ENCODE results near the gene RBM26. TPM values are rescaled to one million over a fixed set of nuclear protein-coding genes. Genes with fewer than 3 reads are reported as not detected.
A peak's percentile ranks its signal among the peaks of the same experiment; 100 is the strongest.

Gene RBM26
- total RNA-seq, result 10 to 100 TPM; 65.2 to 66.0 TPM

GRCh38 chr13:79405831-79406596 lies at the start of gene RBM26:
RBM26 (minus strand) TSS chr13:79406255; CDS start chr13:79405774, 481 bp downstream.
- no peaks in the 10 kb centered on the region for H3K27me3 Mint-ChIP-seq
- H3K27ac Mint-ChIP-seq, result peak within 1 kb of the TSS; percentile 96
- peaks cover 10% of the 10 kb centered on the region for H3K36me3 Mint-ChIP-seq
- CTCF ChIA-PET, result interaction anchor here (0.8 to 2.1 kb wide), 12 partner anchors 15 to 138 kb away, joined by 3 to 10 read pairs (median 3); partner anchors contain the start of gene NDFIP2
- no peaks in the 10 kb centered on the region for H3K9me3 Mint-ChIP-seq (ENCODE audit: low read depth)
- no peak within 1 kb of the TSS for H3K4me3 Mint-ChIP-seq
- ATAC-seq, result peak; percentile 88
- peaks cover 40% of the 10 kb centered on the region for H3K4me1 Mint-ChIP-seq
- peak; percentile 97 for DNase-seq

GRCh38 chr13:79455331-79455730 lies 49.3 kb upstream of the RBM26 start:
- Mint-ChIP-seq H3K27ac (no peak overlapping the region), H3K4me3 (no peak overlapping the region), H3K9me3 (ENCODE audit: low read depth) (peaks cover 2% of the 10 kb centered on the region), H3K4me1 (peaks cover 53% of the 10 kb centered on the region), H3K36me3 (peaks cover 16% of the 10 kb centered on the region), H3K27me3 (no peaks in the 10 kb centered on the region)
- ATAC-seq (no peak), DNase-seq (no peak)
- CTCF ChIA-PET, result interaction anchor here (1.3 to 1.4 kb wide), 2 partner anchors 26 to 28 kb away, joined by 3 to 5 read pairs; partner anchors contain the start of gene NDFIP2

GRCh38 chr13:79452239-79452913 lies 46.3 kb upstream of the RBM26 start:
- CTCF ChIA-PET, result interaction anchor here (1.2 to 2.6 kb wide), 4 partner anchors 20 to 46 kb away, joined by 3 to 11 read pairs (median 6); partner anchors contain the start of genes NDFIP2 and RBM26
- peaks cover 27% of the 10 kb centered on the region for H3K36me3 Mint-ChIP-seq
- H3K4me1 Mint-ChIP-seq, result peaks cover 69% of the 10 kb centered on the region
- no peaks in the 10 kb centered on the region for H3K27me3 Mint-ChIP-seq
- peaks cover 7% of the 10 kb centered on the region for H3K9me3 Mint-ChIP-seq (ENCODE audit: low read depth)
- H3K4me3 Mint-ChIP-seq, result peak overlapping the region; percentile 62
- ATAC-seq, result no peak
- no peak for DNase-seq
- peak overlapping the region; percentile 90 for H3K27ac Mint-ChIP-seq

GRCh38 chr13:79451500-79451962 lies 45.5 kb upstream of the RBM26 start:
- peak overlapping the region; percentile 62 for H3K4me3 Mint-ChIP-seq
- peak overlapping the region; percentile 90 for H3K27ac Mint-ChIP-seq
- DNase-seq, result peak; percentile 97
- H3K4me1 Mint-ChIP-seq, result peaks cover 71% of the 10 kb centered on the region
- H3K36me3 Mint-ChIP-seq, result peaks cover 24% of the 10 kb centered on the region
- CTCF ChIA-PET, result interaction anchor here (1.2 to 2.6 kb wide), 3 partner anchors 27 to 45 kb away, joined by 3 to 11 read pairs (median 8); partner anchors contain the start of genes NDFIP2 and RBM26
- peak; percentile 99 for ATAC-seq
- no peaks in the 10 kb centered on the region for H3K27me3 Mint-ChIP-seq
- peaks cover 7% of the 10 kb centered on the region for H3K9me3 Mint-ChIP-seq (ENCODE audit: low read depth)

- Mint-ChIP-seq H3K27me3 (no peaks in the 10 kb centered on the region), H3K4me1 (peaks cover 79% of the 10 kb centered on the region), H3K36me3 (peaks cover 17% of the 10 kb centered on the region), H3K9me3 (ENCODE audit: low read depth) (peaks cover 5% of the 10 kb centered on the region), H3K4me3 (no peak overlapping the region), H3K27ac (no peak overlapping the region)
- ATAC-seq (no peak), DNase-seq (no peak)
- CTCF ChIA-PET, result no interaction called here
Observed at GRCh38 chr13:79450110-79450509, 44.1 kb upstream of the RBM26 start.

- Mint-ChIP-seq H3K9me3 (ENCODE audit: low read depth) (peaks cover 5% of the 10 kb centered on the region), H3K36me3 (peaks cover 17% of the 10 kb centered on the region), H3K27me3 (no peaks in the 10 kb centered on the region), H3K4me3 (no peak overlapping the region), H3K4me1 (peaks cover 73% of the 10 kb centered on the region), H3K27ac (peak overlapping the region; percentile 4)
- ATAC-seq, result no peak
- DNase-seq, result no peak
- CTCF ChIA-PET, result no interaction called here
Observed at GRCh38 chr13:79448413-79448812, 42.4 kb upstream of the RBM26 start.

GRCh38 chr13:79447741-79448140 lies 41.7 kb upstream of the RBM26 start:
- DNase-seq (no peak), ATAC-seq (no peak)
- no peaks in the 10 kb centered on the region for H3K27me3 Mint-ChIP-seq
- no peak overlapping the region for H3K4me3 Mint-ChIP-seq
- H3K36me3 Mint-ChIP-seq, result peaks cover 13% of the 10 kb centered on the region
- H3K9me3 Mint-ChIP-seq (ENCODE audit: low read depth), result peaks cover 5% of the 10 kb centered on the region
- H3K4me1 Mint-ChIP-seq, result peaks cover 67% of the 10 kb centered on the region
- H3K27ac Mint-ChIP-seq, result no peak overlapping the region
- CTCF ChIA-PET, result interaction anchor here (1.0 to 1.4 kb wide), 2 partner anchors 21 to 24 kb away, joined by 3 read pairs; no protein-coding TSS in a partner anchor

GRCh38 chr13:79447141-79447540 lies 41.1 kb upstream of the RBM26 start:
- Mint-ChIP-seq H3K27ac (no peak overlapping the region), H3K36me3 (peaks cover 13% of the 10 kb centered on the region), H3K4me3 (no peak overlapping the region), H3K27me3 (no peaks in the 10 kb centered on the region), H3K4me1 (peaks cover 61% of the 10 kb centered on the region), H3K9me3 (ENCODE audit: low read depth) (peaks cover 5% of the 10 kb centered on the region)
- CTCF ChIA-PET, result interaction anchor here (1.0 to 1.5 kb wide), 4 partner anchors 10 to 76 kb away, joined by 3 to 4 read pairs (median 3); no protein-coding TSS in a partner anchor
- ATAC-seq (no peak), DNase-seq (no peak)

- ATAC-seq (no peak), DNase-seq (no peak)
- peaks cover 13% of the 10 kb centered on the region for H3K36me3 Mint-ChIP-seq
- CTCF ChIA-PET, result interaction anchor here (1.2 to 1.5 kb wide), 4 partner anchors 11 to 77 kb away, joined by 3 to 5 read pairs (median 4); no protein-coding TSS in a partner anchor
- peak overlapping the region; percentile 44 for H3K27ac Mint-ChIP-seq
- H3K27me3 Mint-ChIP-seq, result no peaks in the 10 kb centered on the region
- peaks cover 5% of the 10 kb centered on the region for H3K9me3 Mint-ChIP-seq (ENCODE audit: low read depth)
- peaks cover 50% of the 10 kb centered on the region for H3K4me1 Mint-ChIP-seq
- no peak overlapping the region for H3K4me3 Mint-ChIP-seq
Observed at GRCh38 chr13:79445968-79446645, 40.1 kb upstream of the RBM26 start.

GRCh38 chr13:79442706-79443105 lies 36.7 kb upstream of the RBM26 start:
- DNase-seq (no peak), ATAC-seq (no peak)
- CTCF ChIA-PET, result interaction anchor here (1.3 to 1.6 kb wide), 2 partner anchors 10 to 18 kb away, joined by 3 to 4 read pairs; no protein-coding TSS in a partner anchor
- no peaks in the 10 kb centered on the region for H3K9me3 Mint-ChIP-seq (ENCODE audit: low read depth)
- H3K4me3 Mint-ChIP-seq, result no peak overlapping the region
- H3K4me1 Mint-ChIP-seq, result peaks cover 22% of the 10 kb centered on the region
- no peaks in the 10 kb centered on the region for H3K27me3 Mint-ChIP-seq
- no peaks in the 10 kb centered on the region for H3K36me3 Mint-ChIP-seq
- no peak overlapping the region for H3K27ac Mint-ChIP-seq

- no peak for ATAC-seq
- CTCF ChIA-PET, result interaction anchor here (1.3 to 1.6 kb wide), 2 partner anchors 10 to 18 kb away, joined by 3 to 4 read pairs; no protein-coding TSS in a partner anchor
- Mint-ChIP-seq H3K4me1 (peaks cover 17% of the 10 kb centered on the region), H3K27me3 (no peaks in the 10 kb centered on the region), H3K36me3 (no peaks in the 10 kb centered on the region), H3K4me3 (no peak overlapping the region), H3K27ac (no peak overlapping the region), H3K9me3 (ENCODE audit: low read depth) (no peaks in the 10 kb centered on the region)
- no peak for DNase-seq
Observed at GRCh38 chr13:79442221-79442620, 36.2 kb upstream of the RBM26 start.

GRCh38 chr13:79440958-79441528 lies 35.0 kb upstream of the RBM26 start:
- no peak overlapping the region for H3K4me3 Mint-ChIP-seq
- DNase-seq (no peak), ATAC-seq (no peak)
- H3K4me1 Mint-ChIP-seq, result peaks cover 7% of the 10 kb centered on the region
- H3K36me3 Mint-ChIP-seq, result no peaks in the 10 kb centered on the region
- no peaks in the 10 kb centered on the region for H3K9me3 Mint-ChIP-seq (ENCODE audit: low read depth)
- no peaks in the 10 kb centered on the region for H3K27me3 Mint-ChIP-seq
- H3K27ac Mint-ChIP-seq, result no peak overlapping the region
- CTCF ChIA-PET, result interaction anchor here (0.9 to 1.6 kb wide), 2 partner anchors 17 to 44 kb away, joined by 3 to 4 read pairs; no protein-coding TSS in a partner anchor
